H7 (cell line): ENCODE measurements around the gene SLC24A5. TPM values are rescaled to one million over a fixed set of nuclear protein-coding genes. Genes with fewer than 3 reads are reported as not detected.

Experiments
- DNase-seq: peaks from one replicate; pipeline ENCODE4 v3.0.0; 2012
- H3K27me3 ChIP-seq: 2 replicates; pipeline ENCODE4 v1.6.0; 2011; ENCODE audit warnings: mild to moderate bottlenecking, low read length; ENCODE audit not compliant: control insufficient read depth, insufficient read depth
- H3K36me3 ChIP-seq: replicated peaks from 2 replicates; pipeline ENCODE4 v1.5.1; 2011; ENCODE audit warnings: low read length; ENCODE audit not compliant: control insufficient read depth, insufficient read depth
- H3K4me3 ChIP-seq: 2 replicates; pipeline ENCODE4 v1.5.1; 2011; ENCODE audit warnings: low read depth, mild to moderate bottlenecking, control low read depth, low read length, moderate library complexity; ENCODE audit not compliant: insufficient read depth
- total RNA-seq: library from RNA; depleted of rRNA; stranded (reverse); fragments of >200 nt; shearing (Covaris generic); gene quantifications from 2 replicates; pipeline ENCODE4 v1.2.3, GENCODE V29; 2014

Gene SLC24A5
- total RNA-seq, 1 experiment from 2014 or later, result 0.07 TPM

DNA sequence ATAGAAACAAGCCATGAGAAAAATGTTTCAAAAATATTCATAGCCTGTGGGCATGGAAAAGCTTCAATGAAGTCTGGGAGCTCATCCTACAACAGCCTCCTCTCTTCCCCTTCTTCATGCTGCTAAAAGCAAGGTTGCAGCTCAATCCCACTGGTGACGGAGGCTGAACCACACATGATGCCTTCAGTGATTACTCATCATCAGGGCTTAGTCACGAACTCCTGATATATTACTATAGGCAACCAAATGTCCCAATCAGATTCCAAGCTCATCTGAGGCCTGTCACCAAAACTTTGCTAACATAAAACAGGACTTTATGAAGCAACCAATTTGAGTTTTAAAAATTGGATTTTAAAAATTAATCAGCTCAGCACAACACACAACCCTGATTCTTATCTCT lies 24.0 kb upstream of the SLC24A5 start:
- DNase-seq, result no peak
- no peaks in the 10 kb centered on the region for H3K27me3 ChIP-seq

GRCh38 chr15:48097264-48097663 lies 23.5 kb upstream of the SLC24A5 start:
- Histone ChIP-seq H3K27me3 (no peaks in the 10 kb centered on the region), H3K4me3 (no peak overlapping the region), H3K36me3 (no peaks in the 10 kb centered on the region)
- no peak for DNase-seq

More for the DNA sequence above, 24.0 kb upstream of the SLC24A5 start:
- no peak overlapping the region for H3K4me3 ChIP-seq
- no peaks in the 10 kb centered on the region for H3K36me3 ChIP-seq

DNA sequence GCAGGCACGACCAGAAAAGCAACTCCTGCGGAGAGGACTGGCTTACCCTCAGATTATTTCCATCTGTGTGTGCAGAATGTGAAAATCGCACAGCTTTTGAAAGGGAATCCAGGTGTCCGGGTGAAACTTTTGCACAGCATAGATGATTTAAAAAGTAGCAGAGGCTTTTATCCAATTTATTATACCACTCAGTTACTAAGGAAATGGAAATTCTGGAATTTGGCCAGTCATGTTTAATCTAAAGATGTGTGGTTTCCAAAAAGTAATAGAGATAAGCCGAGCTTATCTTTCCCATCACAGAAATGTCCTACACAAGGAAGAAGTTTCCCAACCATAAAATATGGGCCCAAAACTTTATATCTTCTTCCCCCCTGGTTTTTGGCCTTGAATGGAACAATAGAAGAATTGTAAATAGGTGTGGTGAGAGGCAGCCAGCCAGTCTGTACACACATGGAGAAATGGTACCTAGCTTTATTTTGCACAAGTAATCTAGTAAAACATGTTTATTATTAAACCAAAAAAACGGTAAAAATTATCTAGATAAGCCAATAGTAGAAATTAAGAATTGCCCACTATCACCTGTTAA lies 19.3 kb upstream of the SLC24A5 start:
- no peak overlapping the region for H3K4me3 ChIP-seq
- H3K36me3 ChIP-seq, result no peaks in the 10 kb centered on the region
- no peak for DNase-seq
- H3K27me3 ChIP-seq, result no peaks in the 10 kb centered on the region; the same call in 1 of the 2 replicates

DNA sequence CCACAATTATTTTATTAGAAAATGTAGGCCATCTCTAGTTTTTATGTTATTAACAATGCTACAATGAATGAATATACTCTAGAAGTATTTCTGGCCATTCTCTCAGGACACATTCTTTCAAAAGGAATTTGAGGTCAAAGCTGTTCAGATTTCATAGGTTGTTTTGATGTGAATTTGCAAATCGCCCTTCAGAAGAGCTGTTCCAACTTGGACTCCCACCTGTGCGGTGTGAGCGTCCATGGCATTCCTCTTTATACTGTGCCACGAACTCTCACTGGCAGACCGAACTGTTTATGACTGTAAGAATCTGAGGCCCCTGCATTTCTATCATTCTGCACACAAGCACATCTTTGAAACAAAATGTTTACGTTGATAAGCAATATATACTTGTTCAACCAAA lies 18.6 kb upstream of the SLC24A5 start:
- no peak overlapping the region for H3K4me3 ChIP-seq
- DNase-seq, result no peak
- no peaks in the 10 kb centered on the region; the same call in 1 of the 2 replicates for H3K27me3 ChIP-seq
- no peaks in the 10 kb centered on the region for H3K36me3 ChIP-seq

GRCh38 chr15:48103647-48104046 lies 17.1 kb upstream of the SLC24A5 start:
- no peaks in the 10 kb centered on the region; the same call in 1 of the 2 replicates for H3K27me3 ChIP-seq
- no peak for DNase-seq
- H3K36me3 ChIP-seq, result no peaks in the 10 kb centered on the region
- H3K4me3 ChIP-seq, result no peak overlapping the region

GRCh38 chr15:48105936-48106335 lies 14.9 kb upstream of the SLC24A5 start:
- Histone ChIP-seq H3K36me3 (no peaks in the 10 kb centered on the region), H3K27me3 (no peaks in the 10 kb centered on the region; the same call in 1 of the 2 replicates), H3K4me3 (no peak overlapping the region)
- DNase-seq, result no peak

DNA sequence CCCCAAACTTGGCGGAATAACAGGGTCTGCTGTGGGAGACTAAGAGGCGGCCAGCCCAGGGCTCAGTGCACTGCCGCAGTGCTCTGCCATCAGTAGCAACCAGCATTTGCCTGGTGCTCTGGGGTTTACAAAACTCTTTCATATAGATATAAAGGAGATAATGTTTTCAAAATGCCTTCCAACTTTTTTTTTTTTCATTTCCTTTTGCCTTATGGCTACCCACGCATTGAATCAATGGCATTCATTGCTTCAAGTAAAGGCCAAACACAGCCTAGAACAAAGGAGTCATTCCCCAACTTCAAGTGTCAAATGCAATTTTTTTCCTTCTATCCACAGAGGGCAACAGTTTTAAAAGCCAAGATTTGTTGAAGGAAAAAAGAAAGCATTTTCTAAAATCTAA lies 11.6 kb upstream of the SLC24A5 start:
- no peaks in the 10 kb centered on the region; the same call in 1 of the 2 replicates for H3K27me3 ChIP-seq
- no peak overlapping the region for H3K4me3 ChIP-seq

GRCh38 chr15:48109856-48110531 lies 10.8 kb upstream of the SLC24A5 start:
- Histone ChIP-seq H3K4me3 (no peak overlapping the region), H3K27me3 (no peaks in the 10 kb centered on the region), H3K36me3 (no peaks in the 10 kb centered on the region)
- peak; percentile 31 for DNase-seq

More for the DNA sequence above, 11.6 kb upstream of the SLC24A5 start:
- no peak for DNase-seq
- no peaks in the 10 kb centered on the region for H3K36me3 ChIP-seq

DNA sequence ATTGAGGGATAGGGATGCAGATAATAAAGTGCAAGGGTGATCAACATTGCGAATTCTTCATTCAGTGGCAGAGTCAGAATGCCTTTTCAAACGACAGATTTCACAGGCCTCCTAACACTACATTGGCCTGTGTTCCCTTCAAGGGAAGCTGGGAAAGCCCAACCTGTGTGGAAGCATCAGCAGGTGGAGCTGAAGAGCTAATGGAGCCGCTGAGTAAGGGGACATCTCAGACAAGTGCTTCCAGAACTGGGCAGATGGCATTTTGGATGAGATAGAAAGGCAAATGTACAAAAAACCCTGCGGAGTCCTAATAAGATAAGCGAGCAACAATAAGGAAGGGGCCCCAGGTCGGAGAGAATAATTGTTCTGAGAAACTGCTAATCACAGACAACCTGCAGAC lies 8.5 kb upstream of the SLC24A5 start:
- Histone ChIP-seq H3K27me3 (no peaks in the 10 kb centered on the region), H3K36me3 (no peaks in the 10 kb centered on the region), H3K4me3 (no peak overlapping the region)
- peak; percentile 41 for DNase-seq

- DNase-seq, result no peak
- no peaks in the 10 kb centered on the region for H3K27me3 ChIP-seq
- no peak overlapping the region for H3K4me3 ChIP-seq
- H3K36me3 ChIP-seq, result no peaks in the 10 kb centered on the region
These were observed 1.5 kb upstream of the SLC24A5 start for GRCh38 chr15:48119277-48119676.

DNA sequence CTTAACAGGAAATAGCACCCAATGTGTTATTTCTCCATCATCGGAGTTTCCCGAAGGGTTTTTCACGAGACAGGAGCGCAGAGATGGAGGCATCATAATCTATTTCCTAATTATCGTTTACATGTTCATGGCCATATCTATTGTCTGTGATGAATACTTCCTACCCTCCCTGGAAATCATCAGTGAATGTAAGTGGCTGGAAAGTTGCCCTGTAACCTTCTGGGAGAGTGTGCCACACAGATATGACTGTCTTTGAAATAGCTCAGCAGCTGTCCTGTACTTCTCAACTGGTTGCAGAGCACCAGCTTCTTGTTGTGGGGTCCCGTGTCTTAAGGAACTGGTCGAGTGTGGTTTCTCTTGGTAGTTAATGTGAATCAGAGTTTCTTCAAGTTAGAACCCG lies 1.1 kb downstream of the SLC24A5 start:
- Histone ChIP-seq H3K27me3 (no peaks in the 10 kb centered on the region), H3K4me3 (no peak overlapping the region), H3K36me3 (no peaks in the 10 kb centered on the region)
- no peak for DNase-seq

DNA sequence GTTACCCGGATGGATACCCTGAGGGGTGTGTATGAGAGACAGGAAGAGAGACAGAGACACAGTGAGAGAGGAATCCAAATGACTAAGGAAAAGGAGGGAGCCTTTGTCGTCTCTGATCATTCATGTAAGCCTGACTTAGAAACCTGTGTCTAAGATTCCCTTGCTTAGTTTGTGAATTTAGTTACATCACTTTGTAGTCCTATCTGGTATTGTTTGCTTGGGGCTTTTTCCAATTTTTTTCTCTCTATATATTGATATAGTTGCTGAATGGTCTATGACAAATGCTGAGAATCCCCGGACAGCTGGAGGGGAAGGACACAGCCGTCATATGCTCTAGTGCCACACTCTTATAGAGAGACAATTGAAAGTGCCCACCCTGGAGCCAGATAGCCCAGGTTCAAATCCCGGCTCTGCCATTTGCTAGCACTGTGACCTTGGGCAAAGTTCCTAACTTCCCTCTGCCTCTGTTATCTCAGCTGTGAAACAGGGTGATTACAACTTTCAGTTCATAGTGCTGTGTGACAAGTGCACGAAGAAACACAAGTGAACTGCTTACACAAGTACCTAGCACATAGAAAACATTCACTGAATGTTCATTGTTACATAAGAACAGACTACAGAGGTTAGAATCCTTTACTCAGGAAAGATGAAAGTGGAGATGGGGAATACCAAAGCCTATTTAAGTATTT lies 6.0 kb downstream of the SLC24A5 start:
- no peak for DNase-seq
- H3K27me3 ChIP-seq, result no peaks in the 10 kb centered on the region
- H3K36me3 ChIP-seq, result no peaks in the 10 kb centered on the region
- H3K4me3 ChIP-seq, result no peak overlapping the region

- Histone ChIP-seq H3K27me3 (no peaks in the 10 kb centered on the region), H3K36me3 (no peaks in the 10 kb centered on the region), H3K4me3 (no peak overlapping the region)
- no peak for DNase-seq
These were observed 10.5 kb downstream of the SLC24A5 start for GRCh38 chr15:48131324-48131723.

GRCh38 chr15:48132874-48133273 lies 12.1 kb downstream of the SLC24A5 start:
- H3K27me3 ChIP-seq, result no peaks in the 10 kb centered on the region
- no peaks in the 10 kb centered on the region for H3K36me3 ChIP-seq
- no peak overlapping the region for H3K4me3 ChIP-seq
- DNase-seq, result no peak

DNA sequence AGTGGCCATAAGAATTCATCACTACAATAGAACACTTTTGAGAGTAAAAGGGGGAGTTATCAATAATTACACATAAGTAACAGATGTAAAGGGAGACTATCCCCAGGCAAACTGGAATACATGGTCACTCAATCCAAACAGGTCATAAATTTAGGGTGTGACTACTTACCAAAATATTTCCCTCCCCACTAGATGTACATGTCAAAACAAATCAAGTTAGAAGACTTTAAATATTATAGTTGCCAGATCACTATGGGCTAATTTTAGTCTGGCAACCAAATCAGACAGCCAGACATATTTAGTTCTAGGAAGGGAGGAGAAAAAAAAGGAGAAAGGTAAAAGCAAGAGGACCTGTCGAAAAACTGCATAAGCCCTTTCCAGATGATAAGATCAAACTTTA lies 23.1 kb downstream of the SLC24A5 start:
- peaks cover 2% of the 10 kb centered on the region for H3K36me3 ChIP-seq
- no peaks in the 10 kb centered on the region for H3K27me3 ChIP-seq
- no peak for DNase-seq
- H3K4me3 ChIP-seq, result no peak overlapping the region
